HG02798 (cell line): Measurements from ENCODE around the gene ACTR2.
"Not testable (repeated sequence)": the region's sequence is repeated elsewhere in the genome, so short reads cannot be mapped to it uniquely, and the experiment has no call there.

Experiments used
- ATAC-seq: cut with Tn5 transposase; IDR thresholded peaks from one replicate; pipeline ENCODE4 v1.9.1; 2021; ENCODE audit warnings: mild to moderate bottlenecking; ENCODE audit not compliant: unreplicated experiment, poor library complexity

ACTR2 gene

GRCh38 chr2:65227020-65227455 lies 593 bp upstream of the ACTR2 start:
- ATAC-seq: peak; percentile 10

DNA sequence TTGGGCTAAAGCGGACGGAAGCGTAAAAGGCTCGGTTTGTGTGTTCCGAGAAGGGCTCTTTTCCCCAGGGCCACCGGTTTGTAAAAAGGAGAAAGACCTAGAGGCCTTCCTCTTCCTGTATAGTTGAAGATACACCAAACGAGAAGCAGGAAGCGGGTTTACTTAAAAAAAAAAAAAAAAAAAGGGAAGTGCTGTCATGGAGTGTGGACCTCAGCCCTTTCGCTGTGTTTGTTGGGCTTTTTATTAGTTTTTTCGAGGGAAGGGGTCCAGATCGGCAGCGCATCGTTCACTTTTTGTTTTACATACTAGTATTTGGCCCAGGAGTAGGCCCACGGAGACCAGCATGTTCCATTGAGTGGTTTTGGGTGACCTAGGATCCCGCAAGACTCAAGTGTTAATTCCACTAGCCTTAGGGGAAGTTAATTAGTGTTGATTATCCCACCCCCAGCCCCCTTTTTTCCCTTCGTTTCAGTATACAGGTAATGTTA lies 676 bp downstream of the ACTR2 start:
- ATAC-seq: peak; percentile 32

GRCh38 chr2:65231121-65231520 lies 3.5 kb downstream of the ACTR2 start:
- ATAC-seq: no peak

GRCh38 chr2:65231892-65232477 lies 4.4 kb downstream of the ACTR2 start:
- ATAC-seq: no peak

GRCh38 chr2:65232636-65233035 lies 5.0 kb downstream of the ACTR2 start:
- no peak for ATAC-seq

DNA sequence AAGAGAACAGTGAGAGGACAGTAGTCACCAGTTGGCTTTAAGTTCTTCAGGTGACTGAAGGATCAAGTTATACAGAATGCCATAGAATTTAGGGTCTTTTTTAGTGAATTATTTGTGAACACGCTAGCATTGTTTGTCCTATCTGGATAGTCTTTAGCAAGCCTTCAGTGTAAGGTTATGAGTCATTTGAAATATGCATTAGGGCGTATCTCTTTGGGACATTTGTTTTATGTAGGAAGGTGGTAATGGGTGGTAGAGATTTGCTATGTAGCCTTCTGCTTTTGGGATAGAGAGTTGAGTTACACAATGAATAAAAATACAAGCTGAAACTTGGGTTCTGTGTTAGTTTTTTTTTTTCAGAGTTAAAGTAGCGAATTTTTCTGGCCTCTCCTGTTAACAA lies 13.0 kb downstream of the ACTR2 start:
- no peak for ATAC-seq

DNA sequence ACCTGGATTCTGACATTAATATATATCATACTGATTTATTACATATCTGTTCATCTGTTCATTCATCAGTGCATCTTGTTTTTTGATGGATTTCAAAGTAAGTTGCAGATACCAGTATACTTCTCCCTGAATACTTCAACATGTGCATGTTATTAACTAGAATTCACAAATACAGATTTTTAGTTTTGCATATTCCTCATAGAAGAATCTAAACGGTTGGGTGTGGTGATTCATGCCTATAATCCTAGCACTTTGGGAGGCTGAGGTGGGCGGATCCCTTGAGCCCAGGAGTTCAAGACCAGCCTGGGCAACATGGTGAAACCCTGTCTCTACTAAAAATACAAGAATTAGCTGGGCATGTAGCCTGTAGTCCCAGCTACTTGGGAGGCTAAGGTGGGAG lies 16.8 kb downstream of the ACTR2 start:
- not testable (repeated sequence) for ATAC-seq

DNA sequence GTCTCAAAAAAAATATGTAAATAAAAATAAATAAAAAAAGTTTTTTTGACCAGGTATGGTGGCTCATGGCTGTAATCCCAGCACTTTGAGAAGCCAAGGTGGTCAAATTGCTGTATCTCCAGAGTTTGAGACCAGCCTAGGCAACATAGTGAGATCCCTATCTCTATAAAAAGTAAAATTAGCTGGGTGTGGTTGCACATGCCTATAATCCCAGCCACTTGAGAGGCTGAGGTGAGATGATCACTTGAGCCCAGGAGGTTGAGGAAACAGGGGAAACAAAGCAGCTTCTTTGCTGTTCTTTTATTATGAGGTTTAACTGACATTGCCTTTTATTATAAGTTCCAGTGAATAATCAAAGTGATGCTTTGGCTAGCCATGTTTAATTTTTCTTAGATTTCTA lies 25.0 kb downstream of the ACTR2 start:
- ATAC-seq: no peak

DNA sequence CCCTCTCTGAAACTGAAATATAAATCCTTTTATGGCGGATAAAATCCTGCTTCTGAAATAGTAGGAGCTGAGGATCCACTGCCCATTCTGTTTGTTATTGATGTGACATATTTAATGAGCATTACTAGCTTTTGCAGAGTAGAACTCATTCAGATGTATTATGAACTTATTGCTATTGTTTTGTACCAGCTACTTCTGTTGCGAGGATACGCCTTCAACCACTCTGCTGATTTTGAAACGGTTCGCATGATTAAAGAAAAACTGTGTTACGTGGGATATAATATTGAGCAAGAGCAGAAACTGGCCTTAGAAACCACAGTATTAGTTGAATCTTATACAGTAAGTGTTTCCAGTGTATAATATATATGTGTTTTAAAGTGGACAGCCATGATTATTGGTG lies 27.7 kb downstream of the ACTR2 start:
- ATAC-seq: no peak

DNA sequence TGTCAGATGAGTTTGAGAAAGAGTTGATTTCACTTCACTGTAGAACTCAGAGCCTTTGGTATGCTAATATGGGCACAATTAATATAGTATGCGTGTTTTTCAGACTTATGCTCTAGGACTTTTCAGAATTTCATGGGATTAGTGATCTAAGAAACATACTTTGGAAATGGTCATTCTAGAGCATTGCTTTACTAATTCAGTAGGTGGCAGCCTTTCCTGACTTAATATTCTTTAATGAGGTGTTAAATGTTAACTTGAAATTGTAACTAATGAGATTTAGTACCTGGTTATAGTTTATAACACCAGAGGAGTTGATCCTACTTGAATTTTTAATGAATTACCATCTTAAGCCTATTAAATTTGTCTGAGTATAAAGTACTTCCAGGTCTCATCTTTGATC lies 28.4 kb downstream of the ACTR2 start:
- ATAC-seq: no peak

GRCh38 chr2:65257866-65258265 lies 30.2 kb downstream of the ACTR2 start:
- ATAC-seq: not testable (repeated sequence)

GRCh38 chr2:65261676-65262075 lies 34.0 kb downstream of the ACTR2 start:
- no peak for ATAC-seq

- ATAC-seq: no peak
Measured at GRCh38 chr2:65263262-65263661, 35.6 kb downstream of the ACTR2 start.

GRCh38 chr2:65263986-65264385 lies 36.4 kb downstream of the ACTR2 start:
- no peak for ATAC-seq

DNA sequence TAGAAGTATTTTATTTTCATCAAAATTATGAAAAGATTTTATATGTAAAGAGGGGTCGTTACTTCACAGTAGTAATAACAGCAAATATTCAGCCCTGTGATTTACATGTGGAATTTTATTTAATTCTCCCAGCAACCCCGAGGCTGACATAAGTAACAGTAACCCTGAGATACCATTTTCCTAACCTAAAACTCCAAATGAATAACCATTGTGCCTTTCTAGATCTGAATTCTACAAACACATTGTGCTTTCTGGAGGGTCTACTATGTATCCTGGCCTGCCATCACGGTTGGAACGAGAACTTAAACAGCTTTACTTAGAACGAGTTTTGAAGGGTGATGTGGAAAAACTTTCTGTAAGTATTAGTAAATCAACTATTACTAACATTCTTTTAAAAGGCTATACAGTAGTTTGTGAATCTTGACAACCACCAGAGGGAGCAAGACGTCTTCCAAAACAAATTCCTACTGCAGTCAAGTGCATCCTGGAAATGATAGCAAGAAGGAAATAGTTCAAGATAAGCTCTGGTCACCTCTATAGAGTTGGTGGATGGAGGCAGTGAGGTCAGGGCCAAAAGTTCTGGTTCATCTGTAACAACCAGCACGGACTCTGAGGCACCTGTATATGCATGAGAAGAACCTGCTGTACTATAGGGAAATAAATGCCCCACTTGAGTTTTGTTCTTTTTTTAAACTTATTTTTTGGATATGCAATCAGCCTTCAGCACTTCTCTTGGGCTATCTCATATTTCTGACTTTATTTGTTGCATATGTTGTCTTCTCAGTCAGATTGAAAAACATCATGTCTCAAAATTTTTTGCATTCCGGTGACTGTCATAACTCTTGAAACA lies 37.4 kb downstream of the ACTR2 start:
- no peak for ATAC-seq

- ATAC-seq: no peak
Measured at GRCh38 chr2:65265671-65266045, 38.0 kb downstream of the ACTR2 start.

DNA sequence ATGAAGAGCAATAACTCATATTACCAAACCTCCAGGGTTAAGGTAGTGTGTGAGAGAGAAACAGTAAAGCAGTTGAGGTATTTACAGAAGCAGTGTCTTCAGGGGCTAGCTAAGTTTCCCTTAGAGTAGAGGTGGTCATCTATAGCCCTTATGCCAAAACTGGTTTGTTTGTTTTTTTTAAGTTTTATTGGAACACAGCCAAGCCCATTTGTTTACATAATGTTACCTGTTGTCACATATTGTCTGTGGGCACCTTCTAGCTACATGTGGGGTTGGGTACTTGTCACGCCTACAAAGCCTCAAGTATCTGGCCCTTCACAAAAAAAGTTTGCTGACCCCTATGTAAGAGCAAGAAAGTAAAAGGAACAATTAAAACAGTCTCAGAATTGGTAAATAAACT lies 39.4 kb downstream of the ACTR2 start:
- ATAC-seq: no peak

- ATAC-seq: no peak
Measured at GRCh38 chr2:65268957-65269356, 41.3 kb downstream of the ACTR2 start.

GRCh38 chr2:65273344-65273743 lies 45.7 kb downstream of the ACTR2 start:
- ATAC-seq: no peak

DNA sequence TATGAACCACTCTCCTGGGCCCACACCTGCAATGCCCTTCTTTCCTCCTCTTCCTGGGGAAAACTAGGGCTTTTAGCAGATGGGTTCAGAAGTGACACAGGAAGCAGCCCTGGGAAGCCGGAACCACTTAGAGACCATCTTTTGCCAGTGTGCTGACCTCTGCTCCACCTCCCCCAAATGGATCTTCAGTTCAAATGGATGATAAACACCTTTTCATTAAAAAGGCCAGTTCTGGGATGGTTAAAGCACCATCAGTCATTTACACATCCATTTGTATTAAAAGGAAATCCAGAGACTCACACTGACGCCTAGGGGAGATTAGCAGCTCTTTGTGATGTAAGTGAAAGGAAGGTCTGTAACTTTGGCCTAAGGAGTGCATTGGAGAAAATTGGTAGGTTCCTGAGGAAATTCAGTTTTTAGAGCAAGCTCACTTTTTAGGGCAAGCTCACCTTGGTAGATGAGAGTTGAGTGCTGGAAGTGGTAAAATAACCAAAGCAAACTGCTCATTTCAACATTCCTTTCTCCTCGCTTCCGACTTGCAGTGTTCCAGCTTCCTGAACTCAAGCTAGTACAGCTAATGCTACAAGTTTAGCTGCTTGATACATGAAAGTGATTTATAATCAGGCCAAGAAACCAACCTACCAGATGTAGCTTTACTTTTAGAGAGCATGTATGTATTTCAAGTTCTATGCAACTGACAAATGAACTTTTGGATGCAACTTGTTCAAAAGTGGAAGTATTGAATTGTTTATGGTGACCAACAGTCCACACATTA lies 47.7 kb downstream of the ACTR2 start:
- ATAC-seq: no peak

GRCh38 chr2:65276609-65277008 lies 49.0 kb downstream of the ACTR2 start:
- ATAC-seq: no peak
